SK-N-SH treated with all-trans-retinoic acid at 6 μM for 48 hours (cell line): Measurements from ENCODE around the gene CTNNBL1.

Source experiments
- ATAC-seq: fragments of 200-7000 bp; cut with Tn5 transposase; 3 replicates; pipeline ENCODE4 v1.9.1; 2020; ENCODE audit warnings: mild to moderate bottlenecking, moderate library complexity
- ARNTL ChIP-seq: fragments of 450-650 bp; formaldehyde crosslinking; IDR thresholded peaks from 2 replicates; pipeline ENCODE4 v1.5.0; 2020; ENCODE audit warnings: low read depth, mild to moderate bottlenecking, moderate library complexity, borderline replicate concordance
- BACH2 ChIP-seq: fragments of 250-450 bp; sonication (Bioruptor Pico); IDR thresholded peaks from 2 replicates; pipeline ENCODE4 v1.9.0; 2021; ENCODE audit warnings: mild to moderate bottlenecking, borderline replicate concordance
- CSDC2 ChIP-seq: fragments of 250-450 bp; sonication (Bioruptor Pico); IDR thresholded peaks from 2 replicates; pipeline ENCODE4 v1.5.0; 2020; ENCODE audit warnings: mild to moderate bottlenecking, moderate library complexity
- ESRRG ChIP-seq: fragments of 250-450 bp; sonication (Bioruptor Pico); IDR thresholded peaks from 2 replicates; pipeline ENCODE4 v1.6.1; 2021; ENCODE audit warnings: mild to moderate bottlenecking
- GLIS3 ChIP-seq: fragments of 250-450 bp; sonication (Bioruptor Pico); IDR thresholded peaks from 2 replicates; pipeline ENCODE4 v1.5.0; 2020; ENCODE audit warnings: mild to moderate bottlenecking, moderate library complexity
- ISL1 ChIP-seq: fragments of 250-450 bp; sonication (Bioruptor Pico); IDR thresholded peaks from 2 replicates; pipeline ENCODE4 v2.1.2; 2022; ENCODE audit warnings: mild to moderate bottlenecking, moderate library complexity
- OSR1 ChIP-seq: fragments of 250-450 bp; sonication (Bioruptor Pico); IDR thresholded peaks from 2 replicates; pipeline ENCODE4 v1.8.0; 2022; ENCODE audit warnings: moderate library complexity, mild to moderate bottlenecking, inconsistent platforms
- RARB ChIP-seq: fragments of 250-450 bp; sonication (Bioruptor Pico); IDR thresholded peaks from 2 replicates; pipeline ENCODE4 v1.8.0; 2021; ENCODE audit warnings: mild to moderate bottlenecking, moderate library complexity
- SNAI2 ChIP-seq: fragments of 250-450 bp; sonication (Bioruptor Pico); IDR thresholded peaks from 2 replicates; pipeline ENCODE4 v1.5.0; 2020; ENCODE audit warnings: mild to moderate bottlenecking, moderate library complexity
- TCF4 ChIP-seq: fragments of 250-450 bp; sonication (Bioruptor Pico); IDR thresholded peaks from 2 replicates; pipeline ENCODE4 v1.8.0; 2021; ENCODE audit warnings: mild to moderate bottlenecking, moderate library complexity, borderline replicate concordance
- TOX ChIP-seq: fragments of 250-450 bp; sonication (Bioruptor Pico); IDR thresholded peaks from 2 replicates; pipeline ENCODE4 v1.8.0; 2021; ENCODE audit warnings: mild to moderate bottlenecking, moderate library complexity, borderline replicate concordance
- ZC3H10 ChIP-seq: fragments of 250-450 bp; sonication (Bioruptor Pico); IDR thresholded peaks from 2 replicates; pipeline ENCODE4 v1.5.1; 2021; ENCODE audit warnings: mild to moderate bottlenecking, moderate library complexity
- ZFP3 ChIP-seq: fragments of 250-450 bp; sonication (Bioruptor Pico); IDR thresholded peaks from 2 replicates; pipeline ENCODE4 v1.5.0; 2020; ENCODE audit warnings: mild to moderate bottlenecking, moderate library complexity
- ZFP30 ChIP-seq: fragments of 450-650 bp; formaldehyde crosslinking; IDR thresholded peaks from 2 replicates; pipeline ENCODE4 v1.5.0; 2022; ENCODE audit warnings: mild to moderate bottlenecking, moderate library complexity
- ZNF565 ChIP-seq: fragments of 450-650 bp; formaldehyde crosslinking; conservative IDR thresholded peaks from 2 replicates; pipeline ENCODE4 v1.5.0; 2020; ENCODE audit warnings: low read depth, mild to moderate bottlenecking, moderate library complexity
- ZNF70 ChIP-seq: fragments of 450-650 bp; formaldehyde crosslinking; IDR thresholded peaks from 2 replicates; pipeline ENCODE4 v1.5.0; 2020; ENCODE audit warnings: mild to moderate bottlenecking, moderate library complexity
- ZNF8 ChIP-seq: fragments of 450-650 bp; formaldehyde crosslinking; IDR thresholded peaks from 2 replicates; pipeline ENCODE4 v1.5.0; 2020; ENCODE audit warnings: mild to moderate bottlenecking, moderate library complexity
- TF ChIP-seq, protein P1 (sequence below): fragments of 250-450 bp; sonication (Bioruptor Pico); IDR thresholded peaks from 2 replicates; pipeline ENCODE4 v1.8.0; 2020; ENCODE audit warnings: mild to moderate bottlenecking, moderate library complexity, borderline replicate concordance
- TF ChIP-seq, protein P2 (sequence below): fragments of 250-450 bp; sonication (Bioruptor Pico); IDR thresholded peaks from 2 replicates; pipeline ENCODE4 v1.5.1; 2020; ENCODE audit warnings: low read depth, mild to moderate bottlenecking, moderate library complexity
- TF ChIP-seq, protein P3 (sequence below): fragments of 250-450 bp; sonication (Bioruptor Pico); IDR thresholded peaks from 2 replicates; pipeline ENCODE4 v1.5.0; 2020; ENCODE audit warnings: mild to moderate bottlenecking, moderate library complexity
- TF ChIP-seq, protein P4 (sequence below): fragments of 250-450 bp; sonication (Bioruptor Pico); IDR thresholded peaks from 2 replicates; pipeline ENCODE4 v1.8.0; 2021; ENCODE audit warnings: low read depth, mild to moderate bottlenecking, moderate library complexity, borderline replicate concordance

Gene CTNNBL1

DNA sequence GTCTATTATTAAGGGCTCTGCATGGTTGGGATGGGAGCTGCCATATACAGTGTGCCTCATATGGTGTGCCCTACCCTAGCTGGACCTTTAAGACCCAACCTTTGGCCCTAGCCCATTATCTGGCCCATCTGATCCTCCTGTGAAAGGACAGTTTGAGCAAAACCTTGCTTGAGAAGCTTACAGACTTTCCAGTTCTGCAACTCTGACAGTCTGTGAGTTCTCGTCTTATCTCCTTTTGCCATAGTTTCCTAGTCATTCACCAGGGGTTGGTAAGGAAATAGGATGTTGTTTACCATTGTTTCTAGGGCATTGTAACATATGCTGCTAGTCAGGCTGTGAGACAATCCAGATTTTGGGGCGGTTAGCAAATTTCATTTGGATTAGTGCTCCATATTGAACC, 17.2 kb downstream of the CTNNBL1 start (continued):
- TF ChIP-seq, protein P1, sequence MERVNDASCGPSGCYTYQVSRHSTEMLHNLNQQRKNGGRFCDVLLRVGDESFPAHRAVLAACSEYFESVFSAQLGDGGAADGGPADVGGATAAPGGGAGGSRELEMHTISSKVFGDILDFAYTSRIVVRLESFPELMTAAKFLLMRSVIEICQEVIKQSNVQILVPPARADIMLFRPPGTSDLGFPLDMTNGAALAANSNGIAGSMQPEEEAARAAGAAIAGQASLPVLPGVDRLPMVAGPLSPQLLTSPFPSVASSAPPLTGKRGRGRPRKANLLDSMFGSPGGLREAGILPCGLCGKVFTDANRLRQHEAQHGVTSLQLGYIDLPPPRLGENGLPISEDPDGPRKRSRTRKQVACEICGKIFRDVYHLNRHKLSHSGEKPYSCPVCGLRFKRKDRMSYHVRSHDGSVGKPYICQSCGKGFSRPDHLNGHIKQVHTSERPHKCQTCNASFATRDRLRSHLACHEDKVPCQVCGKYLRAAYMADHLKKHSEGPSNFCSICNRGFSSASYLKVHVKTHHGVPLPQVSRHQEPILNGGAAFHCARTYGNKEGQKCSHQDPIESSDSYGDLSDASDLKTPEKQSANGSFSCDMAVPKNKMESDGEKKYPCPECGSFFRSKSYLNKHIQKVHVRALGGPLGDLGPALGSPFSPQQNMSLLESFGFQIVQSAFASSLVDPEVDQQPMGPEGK = no peak
- no peak for TF ChIP-seq SNAI2

DNA sequence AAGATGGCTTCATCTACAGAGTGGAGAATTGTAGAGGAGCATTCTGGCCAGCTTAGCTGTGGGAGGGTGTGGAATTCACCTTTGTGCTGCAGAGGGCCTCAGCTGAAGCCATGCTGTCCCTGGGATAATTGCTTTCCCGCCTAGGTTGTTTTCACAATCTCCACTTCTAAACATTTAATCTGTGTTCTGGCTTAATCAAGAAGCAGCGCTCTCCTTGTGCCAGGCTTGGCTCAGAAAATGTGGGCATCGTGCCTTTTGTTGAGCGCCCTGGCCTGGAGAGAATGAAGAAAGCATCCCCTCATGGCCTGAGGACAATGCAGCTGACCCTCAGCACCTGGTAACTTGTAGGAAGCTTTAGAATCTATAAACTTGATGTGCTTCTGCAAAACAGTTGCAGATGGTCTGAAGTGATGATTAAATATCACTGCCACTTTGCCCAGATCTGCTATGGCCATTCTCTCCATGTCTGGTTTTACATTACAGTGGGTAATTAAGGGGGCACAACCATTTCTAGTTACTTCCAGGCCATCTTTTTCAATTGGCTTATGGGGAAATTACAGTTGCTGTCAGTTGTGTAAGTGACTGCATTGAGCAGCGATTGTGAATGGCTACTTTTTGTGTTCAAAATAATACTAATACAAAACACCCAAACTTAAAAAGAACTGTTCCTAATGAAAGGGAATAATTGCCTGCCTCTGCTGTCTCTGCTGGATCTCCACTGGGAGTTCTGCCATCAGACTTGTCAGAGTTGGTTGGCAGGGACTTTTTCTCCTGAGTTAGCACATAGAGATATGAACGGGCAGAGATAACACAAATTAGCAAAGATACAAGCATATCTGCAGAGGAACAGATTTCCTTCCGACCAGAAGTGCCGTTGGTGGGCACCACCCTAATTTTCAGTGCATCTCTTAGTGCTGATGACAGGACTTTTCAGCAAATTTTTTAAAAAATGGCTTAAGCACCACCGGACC, 18.4 kb downstream of the CTNNBL1 start:
- TF ChIP-seq ZFP30 (CRISPR knock-in tag) (no peak), TOX (CRISPR knock-in tag) (no peak), TCF4 (CRISPR knock-in tag) (0 out of 2 replicates have a peak, but pooled peaks have one; percentile 3), ZNF8 (no peak), ZC3H10 (CRISPR knock-in tag) (no peak), ESRRG (CRISPR knock-in tag) (no peak)
- TF ChIP-seq, protein P2, sequence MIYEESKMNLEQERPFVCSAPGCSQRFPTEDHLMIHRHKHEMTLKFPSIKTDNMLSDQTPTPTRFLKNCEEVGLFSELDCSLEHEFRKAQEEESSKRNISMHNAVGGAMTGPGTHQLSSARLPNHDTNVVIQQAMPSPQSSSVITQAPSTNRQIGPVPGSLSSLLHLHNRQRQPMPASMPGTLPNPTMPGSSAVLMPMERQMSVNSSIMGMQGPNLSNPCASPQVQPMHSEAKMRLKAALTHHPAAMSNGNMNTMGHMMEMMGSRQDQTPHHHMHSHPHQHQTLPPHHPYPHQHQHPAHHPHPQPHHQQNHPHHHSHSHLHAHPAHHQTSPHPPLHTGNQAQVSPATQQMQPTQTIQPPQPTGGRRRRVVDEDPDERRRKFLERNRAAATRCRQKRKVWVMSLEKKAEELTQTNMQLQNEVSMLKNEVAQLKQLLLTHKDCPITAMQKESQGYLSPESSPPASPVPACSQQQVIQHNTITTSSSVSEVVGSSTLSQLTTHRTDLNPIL (CRISPR knock-in tag) = no peak
- TF ChIP-seq, protein P1 = no peak
- no peak; the same call in 2 of the 3 replicates for ATAC-seq

DNA sequence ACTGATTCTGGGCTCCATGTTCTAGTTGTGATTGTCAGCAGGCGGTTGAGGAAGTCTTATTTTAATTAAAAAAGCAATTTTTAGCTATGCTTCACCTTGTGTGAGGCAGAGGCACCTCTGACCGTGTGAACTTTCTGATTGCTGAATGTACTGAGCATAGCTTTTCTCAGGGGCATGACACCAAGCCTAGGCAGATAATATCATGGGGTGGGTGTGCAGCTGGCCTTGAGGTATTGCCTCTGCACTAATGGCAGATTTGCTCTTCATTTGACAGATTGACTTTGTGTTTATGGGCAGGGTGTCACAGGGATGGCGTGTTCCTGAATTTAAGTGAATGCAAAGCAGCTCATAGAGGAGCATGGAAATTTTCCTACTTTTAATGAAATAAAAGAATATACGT, 19.6 kb downstream of the CTNNBL1 start:
- no peak for ATAC-seq
- TF ChIP-seq OSR1 (no peak), TCF4 (CRISPR knock-in tag) (no peak), ZFP3 (CRISPR knock-in tag) (no peak), GLIS3 (CRISPR knock-in tag) (no peak), ZNF8 (no peak), ZFP30 (CRISPR knock-in tag) (no peak), CSDC2 (no peak), ZNF70 (CRISPR knock-in tag) (no peak), TOX (CRISPR knock-in tag) (no peak), SNAI2 (no peak), ARNTL (CRISPR knock-in tag) (no peak), BACH2 (no peak), ISL1 (CRISPR knock-in tag) (no peak), ZNF565 (CRISPR knock-in tag) (no peak), RARB (no peak)
- TF ChIP-seq, protein P1 = no peak
- TF ChIP-seq, protein P2 (CRISPR knock-in tag) = no peak
- TF ChIP-seq, protein P3, sequence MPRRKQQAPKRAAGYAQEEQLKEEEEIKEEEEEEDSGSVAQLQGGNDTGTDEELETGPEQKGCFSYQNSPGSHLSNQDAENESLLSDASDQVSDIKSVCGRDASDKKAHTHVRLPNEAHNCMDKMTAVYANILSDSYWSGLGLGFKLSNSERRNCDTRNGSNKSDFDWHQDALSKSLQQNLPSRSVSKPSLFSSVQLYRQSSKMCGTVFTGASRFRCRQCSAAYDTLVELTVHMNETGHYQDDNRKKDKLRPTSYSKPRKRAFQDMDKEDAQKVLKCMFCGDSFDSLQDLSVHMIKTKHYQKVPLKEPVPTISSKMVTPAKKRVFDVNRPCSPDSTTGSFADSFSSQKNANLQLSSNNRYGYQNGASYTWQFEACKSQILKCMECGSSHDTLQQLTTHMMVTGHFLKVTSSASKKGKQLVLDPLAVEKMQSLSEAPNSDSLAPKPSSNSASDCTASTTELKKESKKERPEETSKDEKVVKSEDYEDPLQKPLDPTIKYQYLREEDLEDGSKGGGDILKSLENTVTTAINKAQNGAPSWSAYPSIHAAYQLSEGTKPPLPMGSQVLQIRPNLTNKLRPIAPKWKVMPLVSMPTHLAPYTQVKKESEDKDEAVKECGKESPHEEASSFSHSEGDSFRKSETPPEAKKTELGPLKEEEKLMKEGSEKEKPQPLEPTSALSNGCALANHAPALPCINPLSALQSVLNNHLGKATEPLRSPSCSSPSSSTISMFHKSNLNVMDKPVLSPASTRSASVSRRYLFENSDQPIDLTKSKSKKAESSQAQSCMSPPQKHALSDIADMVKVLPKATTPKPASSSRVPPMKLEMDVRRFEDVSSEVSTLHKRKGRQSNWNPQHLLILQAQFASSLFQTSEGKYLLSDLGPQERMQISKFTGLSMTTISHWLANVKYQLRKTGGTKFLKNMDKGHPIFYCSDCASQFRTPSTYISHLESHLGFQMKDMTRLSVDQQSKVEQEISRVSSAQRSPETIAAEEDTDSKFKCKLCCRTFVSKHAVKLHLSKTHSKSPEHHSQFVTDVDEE = no peak
- TF ChIP-seq, protein P4, sequence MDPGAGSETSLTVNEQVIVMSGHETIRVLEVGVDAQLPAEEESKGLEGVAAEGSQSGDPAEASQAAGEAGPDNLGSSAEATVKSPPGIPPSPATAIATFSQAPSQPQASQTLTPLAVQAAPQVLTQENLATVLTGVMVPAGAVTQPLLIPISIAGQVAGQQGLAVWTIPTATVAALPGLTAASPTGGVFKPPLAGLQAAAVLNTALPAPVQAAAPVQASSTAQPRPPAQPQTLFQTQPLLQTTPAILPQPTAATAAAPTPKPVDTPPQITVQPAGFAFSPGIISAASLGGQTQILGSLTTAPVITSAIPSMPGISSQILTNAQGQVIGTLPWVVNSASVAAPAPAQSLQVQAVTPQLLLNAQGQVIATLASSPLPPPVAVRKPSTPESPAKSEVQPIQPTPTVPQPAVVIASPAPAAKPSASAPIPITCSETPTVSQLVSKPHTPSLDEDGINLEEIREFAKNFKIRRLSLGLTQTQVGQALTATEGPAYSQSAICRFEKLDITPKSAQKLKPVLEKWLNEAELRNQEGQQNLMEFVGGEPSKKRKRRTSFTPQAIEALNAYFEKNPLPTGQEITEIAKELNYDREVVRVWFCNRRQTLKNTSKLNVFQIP (CRISPR knock-in tag) = no peak
